Measurements from ENCODE around the gene PACSIN1.
A peak's percentile ranks its signal among the peaks of the same experiment; 100 is the strongest.
"Not testable (repeated sequence)": the region's sequence is repeated elsewhere in the genome, so short reads cannot be mapped to it uniquely, and the experiment has no call there.

PACSIN1 gene

DNA sequence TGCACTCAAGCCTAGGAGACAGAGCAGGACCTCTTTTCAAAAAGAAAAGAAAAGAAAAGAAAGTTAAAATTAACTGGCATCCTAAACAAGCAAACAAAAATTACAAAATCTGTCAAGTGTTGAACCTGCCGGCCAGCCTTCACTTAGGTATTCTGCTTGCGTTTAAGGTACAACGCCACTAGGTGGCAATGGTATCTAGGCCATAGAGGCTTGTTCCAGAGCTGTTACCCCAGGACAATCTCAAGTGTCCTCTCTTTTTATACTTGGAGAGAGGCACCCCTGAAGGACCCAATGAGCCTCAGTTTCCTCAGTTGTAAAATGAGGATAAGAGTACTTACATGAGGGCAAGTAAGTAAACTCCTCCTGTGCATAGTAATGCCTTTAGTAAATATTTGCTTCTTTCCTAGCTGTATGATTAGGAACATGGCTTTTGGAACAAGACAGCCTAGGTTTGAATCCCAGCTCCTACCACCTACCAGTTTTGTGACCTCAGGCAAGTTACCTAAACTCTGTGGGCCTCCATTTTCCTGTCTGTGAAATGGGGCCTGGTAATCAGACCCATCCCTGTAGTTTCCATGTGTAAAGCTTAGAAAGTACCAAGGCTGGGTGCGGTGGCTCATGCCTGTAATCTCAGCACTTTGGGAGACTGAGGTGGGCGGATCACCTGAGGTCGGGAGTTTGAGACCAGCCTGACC, 5.8 kb upstream of the PACSIN1 start:
- DNase-seq: peak; percentile 55

DNA sequence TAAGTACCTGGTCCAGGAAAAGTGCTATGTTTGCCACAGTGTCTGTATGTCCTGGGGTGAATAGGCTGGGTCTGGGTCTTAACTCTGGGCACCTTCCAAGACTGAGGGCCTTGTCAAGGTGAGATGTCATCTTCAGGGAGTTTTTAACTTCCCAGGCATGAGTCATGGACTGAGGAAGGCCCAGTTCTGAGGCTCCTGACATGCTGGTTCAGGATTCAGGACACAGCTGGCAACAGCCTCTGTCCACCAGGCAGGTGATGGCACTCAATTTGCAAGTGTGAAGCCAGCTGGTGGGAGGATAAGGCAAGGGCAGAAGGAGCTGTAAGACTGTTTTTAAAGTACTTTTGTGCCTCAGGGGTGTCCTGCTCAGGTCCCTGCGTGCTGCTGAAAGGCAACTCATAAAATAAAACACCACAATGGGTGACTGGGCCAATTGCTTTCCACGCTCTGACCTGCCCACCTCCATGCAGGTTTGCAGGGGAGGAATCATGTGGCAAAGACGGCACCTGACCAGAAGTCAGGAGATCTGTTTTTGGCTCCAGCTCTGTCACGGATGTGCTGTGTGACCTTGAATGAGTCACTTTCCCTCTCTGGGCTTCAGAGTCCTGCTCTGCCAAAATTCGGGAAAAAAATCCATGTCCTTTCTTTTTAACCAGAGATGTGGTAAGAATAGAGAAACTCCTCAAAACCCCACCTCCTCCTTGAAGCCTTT, 4.9 kb upstream of the PACSIN1 start:
- no peak for DNase-seq

DNA sequence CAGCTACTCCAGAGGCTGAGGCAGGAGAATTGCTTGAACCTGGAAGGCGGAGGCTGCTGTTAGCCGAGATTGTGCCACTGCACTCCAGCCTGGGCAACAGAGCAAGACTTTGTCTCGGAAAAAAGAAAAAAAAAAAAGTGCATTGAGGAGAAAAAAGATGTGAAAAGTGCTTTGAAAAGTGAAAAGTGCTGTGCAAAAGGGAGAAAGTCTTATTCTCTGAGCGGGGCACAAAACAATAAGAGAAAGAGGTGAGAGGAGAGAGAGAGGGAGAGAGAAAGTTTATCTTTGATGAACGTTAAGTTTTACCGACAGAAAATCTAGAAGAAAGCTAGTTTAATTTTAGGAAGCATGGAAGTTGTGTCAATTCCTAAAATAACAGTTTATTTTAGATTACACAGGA, 3.9 kb upstream of the PACSIN1 start:
- no peak for DNase-seq

GRCh38 chr6:34462551-34462971, 3.3 kb upstream of the PACSIN1 start:
- DNase-seq: no peak

DNA sequence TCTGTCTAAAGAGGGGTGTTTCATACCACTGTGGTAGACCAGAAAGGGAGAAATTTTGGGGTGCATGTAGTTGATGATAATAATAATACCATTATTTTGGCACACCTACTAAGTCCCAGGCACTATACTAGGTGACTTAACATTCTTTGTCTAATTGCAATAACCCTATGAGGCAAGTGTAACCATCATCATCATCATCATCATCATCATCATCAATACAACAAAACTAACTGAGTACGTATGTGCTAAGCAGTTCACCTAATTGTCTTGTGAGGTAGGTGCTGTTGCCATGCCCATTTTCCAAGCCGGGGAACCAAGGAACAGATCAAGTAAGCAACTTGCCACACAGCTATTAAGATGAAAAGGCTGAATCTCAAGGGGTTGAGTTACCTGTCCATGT, 2.6 kb upstream of the PACSIN1 start:
- DNase-seq: no peak

GRCh38 chr6:34463849-34464248, 2.0 kb upstream of the PACSIN1 start:
- DNase-seq: no peak

DNA sequence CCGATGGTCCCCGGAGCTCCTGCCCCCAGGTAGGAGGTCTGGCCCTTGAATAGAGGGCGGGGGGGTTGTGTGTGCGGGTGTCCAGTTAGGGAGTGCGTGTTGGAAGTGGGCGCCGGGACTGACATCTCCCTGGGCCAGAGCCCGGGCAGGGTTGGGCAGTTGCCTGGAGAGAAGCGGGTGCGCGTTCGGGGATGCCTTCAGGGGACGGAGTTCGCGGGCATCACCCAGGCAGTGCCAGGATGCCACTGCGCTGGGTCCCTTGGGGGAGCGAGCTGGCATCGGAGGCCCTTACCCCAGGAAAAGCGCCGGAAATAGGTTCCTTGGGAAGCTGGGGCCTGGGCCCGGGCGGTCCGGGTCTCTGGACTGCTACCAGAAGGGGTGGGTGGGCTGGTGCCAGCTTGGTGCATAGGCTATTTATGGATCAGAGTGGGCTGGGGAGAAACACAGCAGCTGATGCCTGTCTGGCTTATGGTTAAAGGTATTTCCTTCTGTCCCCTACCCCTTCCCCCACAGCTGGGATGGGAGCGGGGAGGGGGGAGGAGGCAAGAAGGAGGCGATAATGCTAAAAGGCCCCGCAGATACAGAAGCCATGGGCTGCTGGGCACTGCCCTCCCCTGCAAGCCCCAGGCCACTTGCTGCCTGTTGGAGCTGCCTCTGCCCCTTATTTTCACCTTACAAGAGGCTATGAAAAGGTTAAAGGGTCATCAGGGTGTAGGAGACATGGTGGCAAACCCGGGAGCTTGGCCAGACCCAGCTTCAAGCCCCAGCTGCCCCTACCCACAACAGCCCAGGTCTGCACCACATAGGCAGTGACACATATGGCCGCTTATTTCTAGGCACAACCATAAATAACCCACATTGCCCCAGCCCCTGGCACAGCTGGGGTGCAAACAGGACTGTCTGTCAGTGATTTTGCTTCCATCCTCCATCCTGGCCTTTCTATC, 638 bp downstream of the PACSIN1 start:
- DNase-seq: no peak

- no peak for DNase-seq
Measured at GRCh38 chr6:34468378-34468892, 2.6 kb downstream of the PACSIN1 start.

DNA sequence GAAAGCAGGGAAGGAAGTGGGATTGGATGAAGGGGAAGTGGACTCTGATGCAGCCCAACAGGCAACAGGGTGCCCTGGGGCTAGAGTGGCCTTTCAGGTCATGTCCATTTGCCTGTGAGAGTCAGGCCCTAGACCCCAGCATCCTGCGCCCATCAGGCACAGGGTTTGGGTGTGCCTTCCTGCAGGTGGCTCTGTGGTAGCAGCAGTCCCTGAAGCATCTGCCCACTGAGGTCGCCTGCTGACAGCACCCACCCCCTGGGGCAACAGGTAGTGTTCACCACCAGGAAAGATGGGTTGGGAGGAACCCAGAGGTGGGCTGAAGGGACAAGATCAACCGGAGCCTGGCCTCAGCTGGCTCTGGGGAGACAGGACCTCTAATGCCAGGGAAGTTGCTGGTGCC, 3.6 kb downstream of the PACSIN1 start:
- DNase-seq: no peak

DNA sequence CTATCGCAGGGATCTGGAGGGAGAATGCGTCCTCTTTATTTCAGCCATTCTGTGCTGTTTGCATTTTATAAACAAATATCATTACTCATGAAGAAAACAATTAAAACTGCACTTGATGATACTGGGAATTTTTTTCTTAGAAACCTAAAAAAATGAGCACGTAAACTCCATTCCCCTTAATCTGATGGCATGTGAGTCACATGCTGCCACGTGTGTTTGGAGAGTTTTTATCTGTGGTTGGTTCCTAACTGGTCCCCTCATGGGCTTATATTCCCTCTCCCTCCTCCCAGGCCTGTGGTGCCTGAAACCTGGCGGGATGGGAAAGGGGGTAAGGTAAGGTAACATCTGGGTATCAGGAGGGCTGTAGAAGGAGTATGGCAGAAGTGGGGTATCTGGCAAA, 6.5 kb downstream of the PACSIN1 start:
- no peak for DNase-seq

DNA sequence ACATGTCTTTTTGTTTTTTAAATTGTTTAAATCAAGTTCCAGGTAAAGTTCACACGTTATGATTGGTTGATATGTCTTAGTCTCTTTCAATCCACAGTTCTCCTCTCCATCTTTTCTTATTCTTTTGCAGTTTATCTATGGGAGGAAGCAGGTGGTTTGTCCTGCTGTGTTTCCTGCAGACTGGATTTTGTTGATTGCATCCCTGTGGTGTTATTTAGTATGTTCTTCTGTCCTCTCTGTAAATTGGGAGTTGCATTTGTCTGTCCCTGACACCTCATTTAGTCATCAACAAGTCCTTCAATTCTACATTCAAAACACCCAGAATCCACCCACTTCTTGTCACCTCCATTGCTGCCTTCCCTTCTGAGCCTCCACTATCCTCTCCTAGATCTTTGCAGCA, 8.1 kb downstream of the PACSIN1 start:
- no peak for DNase-seq

GRCh38 chr6:34474754-34475153, 8.9 kb downstream of the PACSIN1 start:
- no peak for DNase-seq

GRCh38 chr6:34475238-34475682, 9.4 kb downstream of the PACSIN1 start:
- DNase-seq: no peak

DNA sequence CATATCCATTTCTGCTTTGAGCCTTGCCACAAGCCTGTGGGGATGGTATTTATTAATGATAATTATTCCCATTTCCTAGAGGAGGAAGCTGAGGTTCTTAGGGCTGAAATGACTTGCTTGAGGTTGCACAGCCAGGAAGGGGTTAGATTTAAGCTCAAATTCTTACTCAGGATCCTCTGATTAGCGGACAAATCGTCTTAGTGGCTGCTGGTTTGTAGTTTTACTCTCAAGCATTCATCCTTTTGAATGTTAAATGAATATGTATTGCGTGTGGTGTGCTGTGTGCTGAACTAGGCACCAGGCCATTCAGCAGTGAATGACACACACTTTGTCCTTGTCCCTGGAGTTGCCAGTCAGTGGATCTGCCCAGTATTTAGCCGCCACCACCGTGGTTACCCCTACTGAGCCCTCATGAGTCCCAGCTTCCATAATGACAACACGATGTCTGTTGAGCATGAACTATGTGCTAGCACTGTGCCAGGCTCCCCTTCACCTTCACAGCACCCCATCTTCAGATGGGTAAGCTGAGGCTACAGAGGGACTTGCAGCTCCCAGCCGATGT, 10.0 kb downstream of the PACSIN1 start:
- no peak for DNase-seq

- DNase-seq: no peak
Measured at GRCh38 chr6:34476447-34476846, 10.6 kb downstream of the PACSIN1 start.

DNA sequence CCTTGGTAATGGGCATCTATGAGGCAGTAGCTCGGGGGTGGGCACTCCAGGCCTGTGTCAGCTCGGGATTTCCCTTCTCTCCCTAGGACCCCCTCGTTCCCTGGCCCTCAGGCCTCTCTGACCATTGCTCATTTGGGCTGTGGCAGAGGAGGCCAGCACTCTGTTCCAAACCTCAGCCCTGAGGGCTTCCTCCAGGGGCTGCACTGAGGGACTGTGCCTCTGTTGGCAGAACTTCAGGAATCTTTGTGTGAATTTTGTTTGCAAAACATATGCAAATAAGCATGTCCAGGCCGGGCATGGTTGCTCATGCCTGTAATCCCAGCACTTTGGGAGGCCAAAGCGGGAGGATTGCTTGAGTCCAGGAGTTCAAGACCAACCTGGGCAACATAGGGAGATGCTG, 11.0 kb downstream of the PACSIN1 start:
- no peak for DNase-seq

- no peak for DNase-seq
Measured at GRCh38 chr6:34478796-34479195, 12.9 kb downstream of the PACSIN1 start.

- DNase-seq: not testable (repeated sequence)
Measured at GRCh38 chr6:34483781-34484180, 17.9 kb downstream of the PACSIN1 start.

DNA sequence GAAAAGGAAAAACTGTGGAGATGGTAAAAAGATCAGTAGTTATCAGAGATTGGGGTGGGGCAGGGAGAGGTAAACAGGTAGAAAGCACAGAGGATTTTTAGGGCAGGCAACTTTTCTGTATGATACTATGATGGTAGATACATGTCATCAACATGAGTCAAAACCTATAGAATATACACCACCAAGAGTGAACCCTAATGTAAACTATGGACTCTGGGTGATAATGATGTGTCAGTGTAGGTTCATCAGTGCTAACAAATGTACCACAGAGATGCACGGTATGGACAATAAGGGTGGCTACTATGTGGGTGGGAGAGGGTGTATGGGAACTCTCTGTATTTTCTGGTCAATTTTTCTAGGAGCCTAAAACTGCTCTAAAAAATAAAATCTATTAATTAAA, 18.5 kb downstream of the PACSIN1 start:
- DNase-seq: no peak

- DNase-seq: peak; percentile 83
Measured at GRCh38 chr6:34484899-34485298, 19.0 kb downstream of the PACSIN1 start.

DNA sequence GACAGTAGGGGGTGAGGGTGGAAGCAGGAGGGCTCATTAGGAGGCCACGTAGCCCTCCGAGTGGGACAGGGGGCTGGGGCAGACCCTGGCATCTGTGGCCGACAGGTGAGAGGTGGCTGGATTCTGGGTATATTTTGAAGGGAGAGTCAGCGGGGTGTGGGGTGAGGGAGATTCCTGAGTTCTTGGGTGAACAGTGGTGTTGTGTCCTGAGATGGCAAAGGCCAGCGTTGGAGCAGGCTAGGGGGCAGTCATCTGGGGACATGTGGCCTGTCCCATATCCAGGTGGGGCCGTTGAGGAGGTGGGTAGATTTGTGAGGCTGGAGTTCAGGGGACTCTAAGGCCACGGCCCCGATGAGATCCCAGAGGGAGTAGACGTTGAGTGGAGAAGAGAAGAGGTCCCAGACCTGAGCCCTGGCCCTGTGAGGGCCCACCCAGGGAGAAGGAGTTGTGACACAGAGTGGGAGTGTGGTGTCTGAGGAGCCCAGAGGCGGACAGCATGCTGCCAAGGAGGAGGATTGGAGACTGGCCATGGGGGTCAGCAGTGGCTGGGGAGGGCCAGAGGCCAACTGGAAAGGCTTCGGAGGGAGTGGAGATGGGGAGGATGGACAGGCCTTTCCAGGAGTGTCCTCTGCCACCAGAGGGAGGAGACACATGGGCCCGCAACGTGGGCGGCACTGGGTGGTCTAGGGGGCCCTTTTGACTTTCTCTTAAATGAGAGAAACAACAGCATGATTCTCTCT, 19.6 kb downstream of the PACSIN1 start:
- no peak for DNase-seq

DNA sequence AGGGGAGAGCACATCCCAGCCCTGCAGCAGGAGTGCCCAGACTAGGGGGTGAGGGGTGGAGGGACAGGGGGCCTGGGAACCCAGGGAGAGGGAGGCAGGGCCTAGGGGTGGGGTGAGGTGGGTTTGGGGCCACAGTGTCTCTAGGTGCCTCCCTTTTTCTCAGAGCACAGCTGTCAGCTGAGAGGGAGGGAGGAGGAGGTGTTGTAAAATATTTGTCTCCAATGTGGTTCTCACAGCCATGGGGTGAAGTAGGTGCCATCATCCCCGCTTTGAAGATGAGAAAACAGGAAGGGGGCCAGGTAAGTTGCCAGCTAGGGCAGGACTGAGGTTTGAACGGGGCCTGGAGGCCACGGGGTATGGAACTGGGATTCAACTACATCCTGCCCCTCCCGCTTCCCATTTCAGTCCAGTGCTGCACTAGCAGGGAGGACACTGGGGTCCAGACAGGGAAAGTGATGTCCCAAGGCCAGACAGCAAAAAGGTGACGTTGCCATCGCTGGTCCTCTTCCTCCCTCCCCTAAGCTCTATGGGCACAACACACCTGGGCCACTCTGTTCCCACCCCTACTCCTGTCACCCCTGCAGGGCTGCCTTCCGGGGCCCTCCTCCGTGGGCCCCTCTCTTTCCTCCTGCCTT, 20.3 kb downstream of the PACSIN1 start:
- peak; percentile 50 for DNase-seq

Measured in activated gamma-delta T cell treated with Interleukin-2 at 50 U/mL for 16 hours (primary cell).